SK-N-SH (cell line): ENCODE results near the gene NCLN. TPM values are rescaled to one million over a fixed set of nuclear protein-coding genes. Genes with fewer than 3 reads are reported as not detected.
"Not testable (repeated sequence)": the region's sequence is repeated elsewhere in the genome, so short reads cannot be mapped to it uniquely, and the experiment has no call there.

Experiments
- CTCF ChIA-PET: fragments of 300-600, 350-600 bp; formaldehyde crosslinking; extraction: SDS; loops from one replicate; lab custom pipeline; 2021; lab: Yijun Ruan, JAX
- POLR2A ChIA-PET: fragments of 350-600 bp; sonication (Branson Sonifier 250); formaldehyde crosslinking; extraction: SDS; loops from one replicate; lab custom pipeline; 2020; ENCODE audit warnings: antibody characterized with exemption, inconsistent platforms; lab: Yijun Ruan, JAX
- DNase-seq: peaks from one replicate; pipeline ENCODE4 v3.0.0; 2012
- H2AFZ ChIP-seq: fragments of 200-600 bp; sonication (generic); 2 replicates; pipeline ENCODE4 v1.8.1; 2016; ENCODE audit warnings: antibody characterized with exemption, mild to moderate bottlenecking, low read depth
- H3F3A ChIP-seq: fragments of 200-600 bp; sonication (generic); replicated peaks from 2 replicates; pipeline ENCODE3; 2016; ENCODE audit warnings: antibody characterized with exemption, mild to moderate bottlenecking; ENCODE audit not compliant: insufficient read depth
- H3K27ac ChIP-seq, 2 experiments: fragments of 200-500 bp in 1 of 2; fragments of 200-600 bp in 1 of 2; sonication (Bioruptor generic) in 1 of 2; sonication (generic), shearing (Covaris generic) in 1 of 2; 2 replicates each; pipeline versions ENCODE4 v1.5.1 to v1.6.1; 2014 to 2016; ENCODE audit warnings: low read depth in 2 of 2, inconsistent platforms in 1 of 2, low read length in 1 of 2, mild to moderate bottlenecking in 1 of 2, mixed read lengths in 1 of 2
- H3K27me3 ChIP-seq: fragments of 200-600 bp; sonication (generic), shearing (Covaris generic); 2 replicates; pipeline ENCODE4 v1.6.1; 2016; ENCODE audit warnings: mixed run types; ENCODE audit not compliant: insufficient read depth
- H3K36me3 ChIP-seq, 2 experiments: fragments of 200-500 bp in 1 of 2; fragments of 200-600 bp in 1 of 2; sonication (Bioruptor generic) in 1 of 2; sonication (generic) in 1 of 2; replicated peaks in 1 of 2; 2 replicates each; pipeline versions ENCODE3 to v1.5.1; 2014 to 2016; ENCODE audit warnings: low read length in 1 of 2, mild to moderate bottlenecking in 1 of 2; ENCODE audit not compliant: insufficient read depth in 2 of 2, control insufficient read depth in 1 of 2
- H3K4me1 ChIP-seq, 2 experiments: fragments of 200-500 bp in 1 of 2; fragments of 200-600 bp in 1 of 2; sonication (Bioruptor generic) in 1 of 2; sonication (generic), shearing (Covaris generic) in 1 of 2; 2 replicates each; pipeline versions ENCODE4 v1.5.1 to v1.6.1; 2014 to 2016; ENCODE audit warnings: low read depth in 1 of 2, low read length in 1 of 2, mixed run types in 1 of 2; ENCODE audit not compliant: insufficient read depth in 2 of 2, control insufficient read depth in 1 of 2
- H3K4me2 ChIP-seq: fragments of 200-600 bp; sonication (generic), shearing (Covaris generic); 2 replicates; pipeline ENCODE4 v1.6.1; 2017; ENCODE audit warnings: mixed run types
- H3K4me3 ChIP-seq, 2 experiments: fragments of 200-500 bp in 1 of 2; fragments of 200-600 bp in 1 of 2; sonication (Bioruptor generic) in 1 of 2; sonication (generic), shearing (Covaris generic) in 1 of 2; 2 replicates each; pipeline versions ENCODE4 v1.5.1 to v1.8.1; 2014 to 2016; ENCODE audit warnings: low read depth in 2 of 2, inconsistent platforms in 1 of 2, low read length in 1 of 2, mild to moderate bottlenecking in 1 of 2, mixed read lengths in 1 of 2, moderate library complexity in 1 of 2
- H3K79me2 ChIP-seq: fragments of 200-600 bp; sonication (generic); 2 replicates; pipeline ENCODE4 v1.8.1; 2017; ENCODE audit warnings: mild to moderate bottlenecking; ENCODE audit not compliant: insufficient read depth
- H3K9ac ChIP-seq: fragments of 200-600 bp; sonication (generic); 2 replicates; pipeline ENCODE4 v1.6.1; 2017; ENCODE audit warnings: mixed run types
- H3K9me2 ChIP-seq: fragments of 200-600 bp; sonication (generic); 2 replicates; pipeline ENCODE4 v1.6.1; 2017; ENCODE audit warnings: mixed run types
- H3K9me3 ChIP-seq: fragments of 200-600 bp; sonication (generic); 2 replicates; pipeline ENCODE4 v1.6.1; 2017; ENCODE audit warnings: mixed run types, mild to moderate bottlenecking, moderate library complexity
- H4K20me1 ChIP-seq: fragments of 200-600 bp; sonication (generic); 2 replicates; pipeline ENCODE4 v1.6.1; 2017; ENCODE audit warnings: mild to moderate bottlenecking, mixed run types; ENCODE audit not compliant: insufficient read depth
- CTCF ChIP-seq: fragments of 200-600 bp; sonication (generic); IDR thresholded peaks from 2 replicates; pipeline ENCODE4 v1.6.1; 2017; ENCODE audit warnings: antibody characterized with exemption, mild to moderate bottlenecking, moderate library complexity
- FOSL2 ChIP-seq: IDR thresholded peaks from 2 replicates; pipeline ENCODE4 v1.4.0; 2012; ENCODE audit warnings: low read depth, mild to moderate bottlenecking, moderate library complexity, borderline replicate concordance
- FOXJ3 ChIP-seq: sonication (generic); formaldehyde crosslinking; IDR thresholded peaks from 2 replicates; pipeline ENCODE4 v1.5.1; 2020; ENCODE audit warnings: mild to moderate bottlenecking, missing genetic modification reagents
- FOXM1 ChIP-seq: IDR thresholded peaks from 2 replicates; pipeline ENCODE4 v1.4.0; 2012; ENCODE audit warnings: low read depth, mild to moderate bottlenecking
- POLR2AphosphoS5 ChIP-seq: IDR thresholded peaks from 2 replicates; pipeline ENCODE4 v1.6.1; 2012; ENCODE audit warnings: low read depth, low read length
- RCOR1 ChIP-seq: fragments of 150-350 bp; IDR thresholded peaks from 2 replicates; pipeline ENCODE4 v1.6.1; 2017; ENCODE audit warnings: antibody characterized with exemption, low read length
- WGBS: methylation state at CpG from one replicate; pipeline ENCODE4 v1.1.6; 2017; ENCODE audit warnings: low lambda C conversion rate; 5-methylcytosine and 5-hydroxymethylcytosine counted together
- polyA plus RNA-seq, 3 experiments: library from polyadenylated mRNA; depleted of rRNA; stranded (reverse); fragments of >200 nt; gene quantifications; 2 replicates each; pipeline ENCODE4 v1.2.3, GENCODE V29; 2012
- TF ChIP-seq, protein P1 (sequence below): IDR thresholded peaks from 2 replicates; pipeline ENCODE4 v1.4.0; 2012; ENCODE audit warnings: low read depth, borderline replicate concordance

The NCLN gene
- polyA plus RNA-seq, 1 of the 3 experiments (the other 2 are of a cell fraction) = 69.0 TPM

DNA sequence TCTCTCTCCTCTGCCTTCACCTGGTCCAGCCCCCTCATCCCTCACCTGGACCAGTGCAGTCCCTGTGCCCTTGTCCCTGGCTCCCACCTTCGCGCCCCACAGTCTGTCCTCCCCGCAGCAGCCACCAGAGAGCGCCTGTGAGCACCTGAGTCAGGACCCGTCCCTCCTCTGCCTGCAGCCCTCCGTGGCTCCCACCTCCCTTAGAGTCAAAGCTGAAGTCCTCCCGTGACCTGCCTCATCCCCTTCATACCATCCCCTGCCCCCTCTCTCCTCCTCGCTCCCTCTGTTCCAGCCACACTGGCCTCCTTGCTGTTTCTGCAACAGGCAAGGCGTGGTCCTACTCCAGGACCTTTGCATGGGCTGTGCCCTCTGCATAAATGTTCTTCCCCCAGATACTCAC lies 49.1 kb downstream of the NCLN start:
- no peak overlapping the region for H3K4me2 ChIP-seq
- no peak overlapping the region for H3K9ac ChIP-seq
- WGBS = 55% methylated on average over 9 of the region's 9 CpGs
- POLR2A ChIA-PET = no interaction called here
- no peak overlapping the region for H2AFZ ChIP-seq
- no peaks in the 10 kb centered on the region for H3K79me2 ChIP-seq
- no peaks in the 10 kb centered on the region for H3F3A ChIP-seq
- no peaks in the 10 kb centered on the region for H3K36me3 ChIP-seq
- H4K20me1 ChIP-seq = no peaks in the 10 kb centered on the region
- no peaks in the 10 kb centered on the region for H3K9me2 ChIP-seq
- TF ChIP-seq POLR2AphosphoS5 (no peak), FOXJ3 (no peak), CTCF (peak; percentile 41)
- no peak overlapping the region for H3K27ac ChIP-seq
- DNase-seq = peak; percentile 52
- no peaks in the 10 kb centered on the region for H3K9me3 ChIP-seq
- H3K4me3 ChIP-seq = no peak overlapping the region
- CTCF ChIA-PET = interaction anchor here (2.2 kb wide), 1 partner anchor 10 kb away, joined by 8 read pairs; the partner anchor contains the start of gene CELF5
- H3K27me3 ChIP-seq = no peaks in the 10 kb centered on the region
- H3K4me1 ChIP-seq = no peaks in the 10 kb centered on the region

- H3K27me3 ChIP-seq, DNase-seq, H3K9ac ChIP-seq, H3K4me2 ChIP-seq, H4K20me1 ChIP-seq, H3K9me3 ChIP-seq, H3K79me2 ChIP-seq, H3K36me3 ChIP-seq, POLR2A ChIA-PET, H3F3A ChIP-seq, H3K4me3 ChIP-seq, H3K27ac ChIP-seq, H3K9me2 ChIP-seq, H3K4me1 ChIP-seq, H2AFZ ChIP-seq: not testable (repeated sequence)
- 36% methylated on average over 2 of the region's 2 CpGs for WGBS
- CTCF ChIA-PET = interaction anchor here (1.1 kb wide), 1 partner anchor 70 kb away, joined by 5 read pairs; no protein-coding TSS in a partner anchor
These were observed 49.9 kb downstream of the NCLN start for GRCh38 chr19:3235604-3236003.

GRCh38 chr19:3236272-3236671 lies 50.5 kb downstream of the NCLN start:
- Histone ChIP-seq H4K20me1 (no peaks in the 10 kb centered on the region), H2AFZ (no peak overlapping the region)
- 56% methylated on average over 4 of the region's 4 CpGs for WGBS

More at GRCh38 chr19:3236272-3236671, 50.5 kb downstream of the NCLN start:
- Histone ChIP-seq H3K4me2 (no peak overlapping the region), H3K36me3 (no peaks in the 10 kb centered on the region), H3K9me3 (no peaks in the 10 kb centered on the region), H3K9ac (no peak overlapping the region), H3K4me3 (no peak overlapping the region), H3F3A (no peaks in the 10 kb centered on the region), H3K79me2 (no peaks in the 10 kb centered on the region), H3K27ac (no peak overlapping the region), H3K4me1 (no peaks in the 10 kb centered on the region), H3K9me2 (no peaks in the 10 kb centered on the region), H3K27me3 (no peaks in the 10 kb centered on the region)
- CTCF ChIA-PET = interaction anchor here (1.1 kb wide), 1 partner anchor 69 kb away, joined by 5 read pairs; no protein-coding TSS in a partner anchor
- no peak for DNase-seq
- POLR2A ChIA-PET = no interaction called here
- TF ChIP-seq, protein P1, sequence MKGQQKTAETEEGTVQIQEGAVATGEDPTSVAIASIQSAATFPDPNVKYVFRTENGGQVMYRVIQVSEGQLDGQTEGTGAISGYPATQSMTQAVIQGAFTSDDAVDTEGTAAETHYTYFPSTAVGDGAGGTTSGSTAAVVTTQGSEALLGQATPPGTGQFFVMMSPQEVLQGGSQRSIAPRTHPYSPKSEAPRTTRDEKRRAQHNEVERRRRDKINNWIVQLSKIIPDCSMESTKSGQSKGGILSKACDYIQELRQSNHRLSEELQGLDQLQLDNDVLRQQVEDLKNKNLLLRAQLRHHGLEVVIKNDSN = no peak
- TF ChIP-seq FOXM1 = no peak
- no peak for TF ChIP-seq FOSL2
- TF ChIP-seq RCOR1 = no peak
